ENCODE results near the gene CLASRP.

- no peak for TF ChIP-seq CTCF (IDR thresholded peaks at IDR 0.05)
- no peak for TF ChIP-seq ELF4 (CRISPR knock-in tag; IDR thresholded peaks at IDR 0.05; ENCODE audit: low read depth)
- no peak for TF ChIP-seq PREB (CRISPR knock-in tag; IDR thresholded peaks at IDR 0.05; ENCODE audit: borderline replicate concordance)
- no peak for TF ChIP-seq IRF2 (CRISPR knock-in tag; IDR thresholded peaks at IDR 0.05; ENCODE audit: borderline replicate concordance, low read depth)
- no peak for TF ChIP-seq AFF4 (CRISPR knock-in tag; IDR thresholded peaks at IDR 0.05; ENCODE audit: borderline replicate concordance)
- TF ChIP-seq MXD4 (CRISPR knock-in tag; IDR thresholded peaks at IDR 0.05; ENCODE audit: borderline replicate concordance): no peak
Observed at GRCh38 chr19:45035755-45036154, 3.1 kb upstream of the CLASRP start.
